Activated T-cell treated with anti-CD3 and anti-CD28 coated beads, Interleukin-2, amount 50 U/mL, for 72 hours (primary cell): ENCODE data around the gene CAB39L. TPM values are rescaled to one million over a fixed set of nuclear protein-coding genes. Genes with fewer than 3 reads are reported as not detected.
A peak's percentile ranks its signal among the peaks of the same experiment; 100 is the strongest.

Source experiments
- ATAC-seq, 2 donors: fragments of 150-1000 bp; cut with Tn5 transposase; replicated peaks in 1 of 2; 2 replicates each; pipeline ENCODE4 v1.10.0; 2021; ENCODE audit warnings: moderate library complexity in 2 of 2, mild to moderate bottlenecking in 1 of 2
- DNase-seq, 2 donors: peaks; one replicate each; pipeline ENCODE4 v3.0.0; 2021 to 2022; ENCODE audit warnings: mixed read lengths in 1 of 2
- H3K27ac Mint-ChIP-seq: one replicate; pipeline ENCODE4 v1.8.0; 2022; ENCODE audit warnings: mild to moderate bottlenecking, moderate library complexity, mixed read lengths
- H3K27me3 Mint-ChIP-seq: one replicate; pipeline ENCODE4 v1.8.0; 2022; ENCODE audit warnings: low read depth, mixed read lengths
- H3K36me3 Mint-ChIP-seq, 2 donors: one replicate each; pipeline ENCODE4 v1.8.0; 2022; ENCODE audit warnings: mixed read lengths in 2 of 2, mild to moderate bottlenecking in 1 of 2; ENCODE audit not compliant: insufficient read depth in 2 of 2
- H3K4me1 Mint-ChIP-seq: one replicate; pipeline ENCODE4 v1.8.0; 2022; ENCODE audit warnings: low read depth, mixed read lengths
- H3K4me3 Mint-ChIP-seq, 2 donors: one replicate each; pipeline ENCODE4 v1.8.0; 2022; ENCODE audit warnings: mild to moderate bottlenecking in 2 of 2, mixed read lengths in 2 of 2, moderate library complexity in 2 of 2
- H3K9me3 Mint-ChIP-seq, 2 donors: one replicate each; pipeline ENCODE4 v1.8.0; 2022; ENCODE audit warnings: mixed read lengths in 2 of 2
- total RNA-seq, 2 donors: library from RNA; stranded (reverse); gene quantifications; one replicate each; pipeline ENCODE4 v1.2.3, GENCODE V29; 2022

The CAB39L gene
- total RNA-seq = 1 to 10 TPM; 4.4 to 10.0 TPM

DNA sequence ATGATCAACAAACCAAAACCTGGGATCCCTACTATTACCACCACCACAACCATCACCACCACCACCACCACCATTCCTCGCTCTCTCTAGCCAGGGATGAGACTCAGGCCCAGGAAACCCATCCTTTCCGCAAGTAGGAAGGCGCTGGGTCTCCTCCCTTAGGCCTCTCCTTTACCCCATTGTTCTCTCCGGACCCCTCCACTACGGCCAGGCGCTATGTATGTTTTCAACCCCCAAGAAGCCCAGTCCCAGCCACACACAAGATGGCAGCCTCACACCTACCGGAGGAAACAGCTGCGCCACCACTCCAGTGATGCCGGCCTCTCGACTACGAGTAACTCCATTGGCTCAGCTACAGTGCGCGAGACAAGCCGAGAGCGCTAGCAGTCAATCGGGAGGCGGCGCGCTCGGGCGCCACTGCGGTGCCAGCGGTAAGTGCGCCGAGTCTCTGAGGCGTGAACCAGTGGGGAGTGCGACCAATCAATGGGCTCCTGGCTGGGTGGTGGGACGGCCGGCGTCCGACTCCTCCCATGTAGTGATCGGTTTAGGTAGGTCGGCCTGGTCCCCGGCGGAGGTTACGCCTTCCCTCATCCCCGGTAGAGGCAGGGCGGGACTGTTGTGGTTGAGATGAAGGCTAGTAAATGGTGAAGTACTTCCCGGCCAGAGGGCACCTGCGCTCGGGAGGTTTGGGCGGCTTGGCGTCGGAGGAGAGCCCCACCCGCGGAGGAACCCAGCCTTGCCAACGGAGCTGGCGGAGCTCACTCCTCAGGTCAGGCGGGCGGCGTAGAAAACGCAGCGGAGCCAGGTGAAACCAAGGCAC lies at the start of gene CAB39L, which contains the start of gene SETDB2:
CAB39L (minus strand) TSS at position 361 of the 820 bp plus-strand sequence. CDS start 61,154 bp downstream, outside the sequence.
SETDB2 (plus strand) TSS at position 571 of the 820 bp plus-strand sequence. CDS start 7,620 bp downstream, outside the sequence.
- H3K9me3 Mint-ChIP-seq = peaks cover 0 to 2% of the 10 kb centered on the region in 2 donors
- H3K4me3 Mint-ChIP-seq = peak within 1 kb of the TSS; percentile 91 to 92
- peak within 1 kb of the TSS; percentile 98 for H3K27ac Mint-ChIP-seq
- no peaks in the 10 kb centered on the region for H3K27me3 Mint-ChIP-seq
- DNase-seq (peak; percentile 98 to 99), ATAC-seq (peak; percentile 93 to 94)
- peaks cover 2 to 4% of the 10 kb centered on the region in 2 donors for H3K36me3 Mint-ChIP-seq
- peaks cover 56% of the 10 kb centered on the region for H3K4me1 Mint-ChIP-seq

DNA sequence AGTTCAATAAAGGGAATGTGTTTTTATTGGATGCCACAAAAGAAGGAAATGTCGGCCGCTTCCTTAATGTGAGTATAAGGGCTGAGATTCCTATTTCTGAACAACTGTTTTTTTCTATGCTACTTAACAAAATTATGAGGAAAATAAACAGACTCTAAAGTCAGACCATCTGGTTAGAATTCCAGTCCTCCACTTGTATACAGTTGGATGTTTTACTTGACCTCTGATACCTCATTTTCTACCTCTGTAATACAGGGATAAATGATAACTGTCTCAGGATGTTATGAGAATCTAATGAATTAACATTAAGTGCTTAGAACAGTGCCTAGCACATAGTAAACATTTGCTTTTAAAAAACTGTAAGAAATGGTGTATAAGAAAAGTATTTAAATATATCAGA lies 44.7 kb upstream of the CAB39L start:
- Mint-ChIP-seq H3K27me3 (no peaks in the 10 kb centered on the region), H3K27ac (no peak overlapping the region), H3K4me1 (no peaks in the 10 kb centered on the region), H3K36me3 (peaks cover 5 to 7% of the 10 kb centered on the region in 2 donors), H3K9me3 (no peaks in the 10 kb centered on the region), H3K4me3 (no peak overlapping the region)
- DNase-seq (no peak), ATAC-seq (no peak)

DNA sequence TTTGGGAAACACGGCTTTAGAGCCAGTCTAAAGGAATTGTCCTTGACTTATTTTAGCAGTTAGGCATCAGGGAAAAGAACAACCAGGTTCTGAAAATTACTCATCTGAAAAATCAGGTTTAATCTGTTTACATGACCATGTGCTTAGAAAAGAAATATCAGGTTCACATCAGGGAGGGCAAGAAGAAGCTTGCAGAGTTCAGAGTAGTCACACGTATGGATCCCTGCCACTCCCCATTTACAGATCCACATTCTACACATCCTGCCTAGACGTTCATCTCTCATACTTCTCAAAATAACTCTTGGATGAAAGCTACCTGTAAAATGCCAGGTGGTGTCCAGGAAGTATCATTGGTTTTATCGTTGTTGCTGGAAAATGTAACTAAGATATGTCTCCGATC lies 37.9 kb upstream of the CAB39L start:
- Mint-ChIP-seq H3K36me3 (peaks cover 5 to 14% of the 10 kb centered on the region in 2 donors), H3K4me3 (no peak overlapping the region), H3K9me3 (no peaks in the 10 kb centered on the region), H3K27me3 (no peaks in the 10 kb centered on the region), H3K4me1 (no peaks in the 10 kb centered on the region), H3K27ac (no peak overlapping the region)
- DNase-seq (no peak), ATAC-seq (no peak)

DNA sequence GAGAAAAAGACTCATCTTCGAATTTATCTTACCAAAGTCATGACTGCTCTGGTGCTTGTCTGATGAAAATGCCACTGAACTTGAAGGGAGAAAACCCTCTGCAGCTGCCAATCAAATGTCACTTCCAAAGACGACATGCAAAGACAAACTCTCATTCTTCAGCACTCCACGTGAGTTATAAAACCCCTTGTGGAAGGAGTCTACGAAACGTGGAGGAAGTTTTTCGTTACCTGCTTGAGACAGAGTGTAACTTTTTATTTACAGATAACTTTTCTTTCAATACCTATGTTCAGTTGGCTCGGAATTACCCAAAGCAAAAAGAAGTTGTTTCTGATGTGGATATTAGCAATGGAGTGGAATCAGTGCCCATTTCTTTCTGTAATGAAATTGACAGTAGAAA lies 32.7 kb upstream of the CAB39L start:
- Mint-ChIP-seq H3K4me3 (no peak overlapping the region), H3K9me3 (no peaks in the 10 kb centered on the region), H3K36me3 (peaks cover 0 to 5% of the 10 kb centered on the region in 2 donors), H3K27me3 (no peaks in the 10 kb centered on the region), H3K27ac (no peak overlapping the region), H3K4me1 (no peaks in the 10 kb centered on the region)
- DNase-seq = no peak
- no peak for ATAC-seq

DNA sequence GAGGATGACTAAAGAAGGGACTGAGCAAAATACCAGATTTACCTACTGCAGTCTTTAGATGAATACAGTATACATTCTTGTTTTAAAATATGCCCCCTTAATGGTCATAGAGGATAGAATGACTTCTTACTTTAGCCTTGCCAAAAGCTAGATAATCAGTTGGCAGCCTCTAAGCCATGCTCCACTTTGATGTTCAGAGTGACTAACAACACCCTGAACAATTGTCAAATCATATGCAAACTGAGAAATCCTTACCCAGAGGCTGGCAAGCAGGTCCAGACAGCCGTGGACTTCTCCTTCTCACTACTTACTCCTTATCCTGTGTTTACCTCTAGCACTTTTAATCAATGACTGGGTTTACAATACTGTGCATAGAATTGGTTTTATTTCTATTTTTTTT lies 28.3 kb upstream of the CAB39L start:
- H3K4me1 Mint-ChIP-seq = no peaks in the 10 kb centered on the region
- no peaks in the 10 kb centered on the region for H3K27me3 Mint-ChIP-seq
- ATAC-seq (peak in 1 of 2 donors; percentile 49), DNase-seq (no peak)
- H3K36me3 Mint-ChIP-seq = peaks cover 0 to 18% of the 10 kb centered on the region in 2 donors
- H3K9me3 Mint-ChIP-seq = no peaks in the 10 kb centered on the region
- H3K4me3 Mint-ChIP-seq = no peak overlapping the region
- H3K27ac Mint-ChIP-seq = no peak overlapping the region

DNA sequence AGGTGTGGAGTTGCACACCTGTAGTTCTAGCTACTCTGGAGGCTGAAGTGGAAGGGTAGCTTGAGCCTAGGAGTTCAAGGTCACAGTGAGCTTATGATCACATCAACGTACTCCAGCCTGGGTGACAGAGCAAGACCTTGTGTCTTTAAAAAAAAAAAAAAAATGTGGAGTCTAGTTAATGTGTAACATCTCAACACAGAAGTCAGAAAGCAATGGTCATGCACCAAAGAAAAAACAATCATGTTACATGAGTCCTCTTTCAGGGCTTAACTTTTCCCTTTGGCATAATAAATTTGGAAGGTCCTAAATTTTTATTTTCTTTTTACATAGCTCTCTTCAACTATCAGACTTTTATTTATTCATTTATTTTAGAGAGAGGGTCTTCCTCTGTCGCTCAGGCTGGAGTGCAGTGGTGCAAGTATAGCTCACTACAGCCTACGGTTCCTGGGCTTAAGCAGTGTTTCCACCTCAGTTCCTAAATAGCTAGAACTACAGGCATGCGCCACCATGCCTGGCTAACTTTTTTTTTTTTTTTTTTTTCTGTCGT lies 22.5 kb upstream of the CAB39L start:
- no peak for DNase-seq
- no peak for ATAC-seq
- Mint-ChIP-seq H3K4me1 (no peaks in the 10 kb centered on the region), H3K9me3 (peaks cover 0 to 1% of the 10 kb centered on the region in 2 donors), H3K4me3 (no peak overlapping the region), H3K36me3 (peaks cover 13 to 36% of the 10 kb centered on the region in 2 donors), H3K27me3 (no peaks in the 10 kb centered on the region), H3K27ac (no peak overlapping the region)

DNA sequence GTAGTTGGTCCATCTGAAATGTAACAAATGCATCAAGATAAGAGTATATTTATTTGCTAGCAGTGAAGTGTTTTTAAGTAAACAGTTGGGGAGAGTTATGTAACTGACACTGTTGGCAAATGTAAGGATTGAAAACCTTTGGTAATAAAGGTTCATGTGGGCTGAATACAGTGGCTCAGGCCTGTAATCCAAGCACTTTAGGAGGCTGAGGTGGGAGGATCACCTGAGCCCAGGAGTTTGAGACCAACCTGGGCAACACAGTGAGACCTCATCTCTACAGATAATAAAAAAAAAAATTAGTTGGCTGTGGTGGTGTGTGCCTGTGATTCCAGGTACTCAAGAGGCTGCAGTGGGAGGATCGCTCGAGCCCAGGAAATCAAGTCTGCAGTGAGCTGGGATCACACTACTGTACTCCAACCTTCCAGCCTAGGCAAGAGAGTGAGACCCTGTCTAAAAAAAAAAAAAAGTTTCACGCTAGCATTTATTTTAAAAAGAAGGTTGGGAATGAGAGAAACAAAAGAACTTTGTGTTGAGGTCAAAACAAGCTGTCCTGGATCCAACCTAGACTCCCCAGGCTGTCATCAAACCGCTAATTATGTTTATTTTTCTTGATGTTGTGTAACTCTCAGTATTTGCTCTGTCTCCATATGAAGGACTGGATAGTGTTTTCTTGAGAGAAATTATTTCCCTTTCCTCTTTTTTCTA lies 20.9 kb upstream of the CAB39L start:
- no peaks in the 10 kb centered on the region for H3K4me1 Mint-ChIP-seq
- no peaks in the 10 kb centered on the region for H3K27me3 Mint-ChIP-seq
- DNase-seq (no peak), ATAC-seq (no peak)
- H3K9me3 Mint-ChIP-seq = peaks cover 0 to 1% of the 10 kb centered on the region in 2 donors
- no peak overlapping the region for H3K4me3 Mint-ChIP-seq
- H3K27ac Mint-ChIP-seq = no peak overlapping the region
- peaks cover 13 to 36% of the 10 kb centered on the region in 2 donors for H3K36me3 Mint-ChIP-seq

DNA sequence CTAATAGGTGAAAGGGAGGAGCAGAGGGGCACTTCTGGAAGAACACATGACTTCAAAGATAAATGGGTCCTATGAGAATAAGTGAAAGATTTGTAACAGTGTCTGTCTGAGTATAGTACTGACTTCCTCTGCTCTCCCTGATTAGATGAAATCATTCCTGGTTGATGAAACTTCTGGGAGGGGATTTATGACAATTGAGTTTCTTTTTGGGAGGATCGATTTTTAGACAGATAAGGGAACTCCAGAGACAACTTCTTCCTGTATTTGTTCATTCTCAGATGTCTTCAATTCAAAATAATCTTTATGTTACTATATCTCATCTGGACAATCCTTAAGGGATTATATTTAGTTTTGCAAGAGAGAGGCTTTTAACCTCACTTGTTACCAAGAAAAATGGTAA lies 20.2 kb upstream of the CAB39L start:
- Mint-ChIP-seq H3K9me3 (peaks cover 0 to 1% of the 10 kb centered on the region in 2 donors), H3K4me3 (no peak overlapping the region), H3K27ac (no peak overlapping the region), H3K4me1 (no peaks in the 10 kb centered on the region), H3K27me3 (no peaks in the 10 kb centered on the region), H3K36me3 (peaks cover 13 to 31% of the 10 kb centered on the region in 2 donors)
- DNase-seq (no peak), ATAC-seq (no peak)

DNA sequence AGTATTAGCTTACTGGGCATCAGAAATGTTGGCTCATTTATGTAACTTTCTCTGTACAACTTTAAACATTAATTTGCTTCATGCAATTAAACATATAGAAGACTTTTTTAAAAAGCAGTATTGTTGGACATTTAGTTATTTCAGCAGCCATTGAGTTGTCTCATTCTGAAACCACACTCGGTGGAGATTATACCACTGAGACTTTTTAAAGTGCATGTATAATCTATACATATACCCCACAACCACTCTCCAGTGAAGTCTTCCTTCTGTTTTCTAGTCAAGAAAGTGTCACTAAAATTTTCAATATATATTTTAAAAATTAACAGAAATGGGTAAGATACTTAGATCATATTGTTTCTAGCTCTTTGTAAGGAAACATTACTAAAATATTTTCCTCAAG lies 15.7 kb upstream of the CAB39L start:
- no peak for ATAC-seq
- Mint-ChIP-seq H3K4me1 (peaks cover 10% of the 10 kb centered on the region), H3K36me3 (peaks cover 13 to 24% of the 10 kb centered on the region in 2 donors), H3K4me3 (no peak overlapping the region), H3K27me3 (no peaks in the 10 kb centered on the region), H3K27ac (no peak overlapping the region), H3K9me3 (peaks cover 0 to 1% of the 10 kb centered on the region in 2 donors)
- no peak for DNase-seq

DNA sequence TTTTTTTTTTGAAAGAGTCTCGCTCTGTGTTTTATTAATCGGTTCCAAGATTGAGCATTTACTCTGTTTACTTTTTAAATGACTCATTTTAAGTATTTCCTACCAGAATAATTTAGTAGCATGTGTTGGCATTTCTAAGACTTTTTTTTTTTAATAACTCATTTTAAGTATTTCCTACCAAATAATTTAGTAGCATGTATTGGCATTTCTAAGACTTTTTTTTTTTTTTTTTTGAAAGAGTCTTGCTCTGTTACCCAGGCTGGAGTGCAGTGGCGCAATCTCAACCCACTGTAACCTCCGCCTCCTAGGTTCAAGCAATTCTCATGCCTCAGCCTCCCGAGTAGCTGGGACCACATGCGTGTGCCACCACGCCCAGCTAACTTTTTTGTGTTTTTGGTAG lies 13.4 kb upstream of the CAB39L start:
- DNase-seq (no peak), ATAC-seq (no peak)
- no peak overlapping the region for H3K27ac Mint-ChIP-seq
- peaks cover 20% of the 10 kb centered on the region for H3K4me1 Mint-ChIP-seq
- H3K27me3 Mint-ChIP-seq = no peaks in the 10 kb centered on the region
- H3K4me3 Mint-ChIP-seq = no peak overlapping the region
- peaks cover 7 to 12% of the 10 kb centered on the region in 2 donors for H3K36me3 Mint-ChIP-seq
- no peaks in the 10 kb centered on the region for H3K9me3 Mint-ChIP-seq

DNA sequence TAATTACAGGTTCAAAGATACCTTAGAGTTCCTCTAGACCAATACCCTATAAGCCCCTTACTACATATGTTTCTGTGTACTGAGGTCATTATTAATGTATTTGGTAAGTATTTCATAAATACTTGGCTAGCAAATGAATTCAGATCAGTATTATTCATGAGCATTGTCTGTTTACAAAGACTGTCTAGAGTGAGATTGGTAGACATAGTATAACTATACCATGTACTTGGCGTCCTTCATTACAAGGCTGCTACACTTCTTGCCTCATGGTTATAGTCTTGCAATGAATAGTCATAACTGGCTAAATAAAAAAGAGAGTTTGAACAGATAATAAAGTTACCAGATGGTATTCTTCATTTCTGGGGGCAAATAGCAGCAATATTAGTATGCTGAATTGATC lies 12.3 kb upstream of the CAB39L start:
- no peak for ATAC-seq
- Mint-ChIP-seq H3K36me3 (peaks cover 4 to 9% of the 10 kb centered on the region in 2 donors), H3K27me3 (no peaks in the 10 kb centered on the region), H3K4me1 (peaks cover 20% of the 10 kb centered on the region), H3K9me3 (no peaks in the 10 kb centered on the region), H3K4me3 (no peak overlapping the region), H3K27ac (peak overlapping the region; percentile 60)
- no peak for DNase-seq

DNA sequence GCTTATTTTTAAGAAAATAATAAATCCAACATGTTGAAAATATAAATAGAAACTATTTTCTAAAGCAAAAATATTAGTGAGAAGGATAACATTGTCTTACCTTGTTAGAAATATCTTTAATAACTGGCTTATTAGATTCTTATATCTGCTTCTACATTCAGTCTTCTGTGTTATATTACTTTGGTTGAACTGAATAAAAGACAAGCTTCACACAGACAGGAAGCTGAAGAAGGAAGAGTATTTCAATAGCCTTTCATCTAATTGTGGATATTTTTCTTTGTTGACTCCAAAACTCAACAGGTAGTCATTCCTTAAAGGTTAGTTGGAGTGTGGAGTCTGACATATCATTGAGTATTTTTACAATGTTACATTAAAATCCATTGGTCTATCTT lies 11.1 kb upstream of the CAB39L start:
- no peak for ATAC-seq
- Mint-ChIP-seq H3K36me3 (peaks cover 6 to 8% of the 10 kb centered on the region in 2 donors), H3K4me3 (no peak overlapping the region), H3K27ac (no peak overlapping the region), H3K27me3 (no peaks in the 10 kb centered on the region), H3K9me3 (no peaks in the 10 kb centered on the region), H3K4me1 (peaks cover 26% of the 10 kb centered on the region)
- no peak for DNase-seq

DNA sequence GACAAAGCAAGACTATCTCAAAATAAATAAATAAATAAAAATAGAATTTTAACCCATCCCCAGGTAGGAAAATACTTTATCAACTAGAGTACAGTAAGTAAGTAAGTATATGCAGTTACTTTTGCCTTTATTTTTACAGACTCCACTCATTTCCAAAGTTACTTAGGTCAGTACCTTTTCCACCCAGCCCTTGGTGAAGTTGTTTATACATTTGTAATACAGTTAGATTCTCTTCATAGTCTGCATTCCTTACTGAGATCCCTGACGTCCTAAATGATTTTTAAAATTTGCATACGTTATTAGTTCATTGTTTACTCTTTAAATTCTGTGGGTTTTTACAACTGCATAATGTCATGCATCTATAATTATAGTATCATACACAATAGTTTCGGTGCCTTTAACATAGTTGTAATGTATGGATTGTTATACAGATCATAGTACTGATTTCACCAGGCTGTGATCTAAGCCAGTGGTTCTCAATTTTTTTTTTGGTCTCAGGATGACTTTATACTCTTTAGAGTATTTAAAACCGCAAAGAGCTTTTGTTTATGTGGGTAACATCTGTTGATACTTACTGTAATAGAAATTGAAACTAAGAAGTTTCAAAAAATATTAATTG lies 10.6 kb upstream of the CAB39L start:
- Mint-ChIP-seq H3K4me3 (peak overlapping the region; percentile 20 to 90), H3K36me3 (peaks cover 6 to 13% of the 10 kb centered on the region in 2 donors), H3K9me3 (no peaks in the 10 kb centered on the region), H3K27me3 (no peaks in the 10 kb centered on the region), H3K27ac (peak overlapping the region; percentile 94), H3K4me1 (peaks cover 31% of the 10 kb centered on the region)
- DNase-seq (no peak), ATAC-seq (peak; percentile 90 to 93)
